ENCODE data around the gene TUBGCP2.

DNA sequence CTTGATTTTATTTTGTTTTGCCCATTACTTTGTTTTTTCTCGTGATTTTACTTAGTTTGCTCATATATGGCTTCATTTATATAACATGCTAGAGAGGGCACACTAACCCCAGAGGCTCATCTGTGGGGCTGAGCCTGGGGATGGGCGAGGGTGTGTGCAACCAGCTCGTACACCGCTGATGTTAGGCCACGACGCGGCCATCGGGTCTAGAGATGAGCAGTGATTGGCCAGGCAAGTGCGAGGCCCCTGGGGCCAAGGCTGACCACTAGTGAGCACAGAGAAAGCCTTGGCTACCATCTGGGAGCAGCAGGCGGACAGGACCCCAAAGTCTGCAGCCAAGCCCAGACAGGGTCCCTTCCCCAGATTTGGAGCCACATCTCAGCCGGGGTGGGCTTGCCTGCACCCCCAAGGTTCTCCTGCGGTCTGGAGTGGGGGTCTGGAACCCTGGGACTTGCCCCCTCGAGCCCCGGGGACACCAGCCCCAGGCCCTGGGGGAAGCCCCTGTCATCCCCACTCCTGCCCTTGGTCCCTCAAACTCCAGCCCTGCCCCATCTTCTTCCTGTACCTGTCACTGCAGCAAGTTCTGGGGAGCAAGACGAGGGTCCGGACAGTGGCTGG, 45.4 kb upstream of the TUBGCP2 start:
- TF ChIP-seq EZH2 (IDR thresholded peaks at IDR 0.05; ENCODE audit: low read length) (no peak), CTCF (optimal IDR thresholded peaks at IDR 0.05 in 1 of 3, IDR thresholded peaks at IDR 0.05 in 1 of 3, conservative IDR thresholded peaks at IDR 0.05 in 1 of 3; ENCODE audit: extremely low read depth in 1 of 3, insufficient read depth in 2 of 3, low read length in 3 of 3) (no peak)

Data from keratinocyte (primary cell).